Liver (tissue), 3 donors: ENCODE measurements around the gene TMEM183A.

Source experiments
- JUND ChIP-seq, 2 donors: IDR thresholded peaks; 2 replicates each; pipeline ENCODE4 v1.6.1; 2016; ENCODE audit warnings: antibody characterized with exemption in 2 of 2
- RAD21 ChIP-seq, 2 donors: IDR thresholded peaks; 2 replicates each; pipeline ENCODE4 v1.6.1; 2016; ENCODE audit warnings: antibody characterized with exemption in 2 of 2, mild to moderate bottlenecking in 2 of 2
- RXRA ChIP-seq, 2 donors: IDR thresholded peaks; 2 replicates each; pipeline ENCODE4 v1.6.1; 2017 to 2018; ENCODE audit warnings: antibody characterized with exemption in 2 of 2, mild to moderate bottlenecking in 1 of 2
- SP1 ChIP-seq: IDR thresholded peaks from 2 replicates; pipeline ENCODE4 v1.6.1; 2018; ENCODE audit warnings: antibody characterized with exemption, mild to moderate bottlenecking
- TAF1 ChIP-seq: conservative IDR thresholded peaks from 2 replicates; pipeline ENCODE4 v1.6.1; 2016; ENCODE audit warnings: antibody characterized with exemption, mild to moderate bottlenecking
- YY1 ChIP-seq: IDR thresholded peaks from 2 replicates; pipeline ENCODE4 v1.6.1; 2016; ENCODE audit warnings: antibody characterized with exemption, mild to moderate bottlenecking
- TF ChIP-seq, protein P1 (sequence below): fragments of 150-350 bp; IDR thresholded peaks from 2 replicates; pipeline ENCODE4 v1.5.1; 2017; ENCODE audit warnings: improper control_type of control experiment, low read depth, low read length; ENCODE audit not compliant: missing input control
- TF ChIP-seq, protein P2 (sequence below): IDR thresholded peaks from 2 replicates; pipeline ENCODE4 v1.6.1; 2016; ENCODE audit warnings: antibody characterized with exemption
- TF ChIP-seq, protein P3 (sequence below): IDR thresholded peaks from 2 replicates; pipeline ENCODE4 v1.6.1; 2016; ENCODE audit warnings: antibody characterized with exemption, mild to moderate bottlenecking
- donor health status: healthy.
- donor health status: healthy.

DNA sequence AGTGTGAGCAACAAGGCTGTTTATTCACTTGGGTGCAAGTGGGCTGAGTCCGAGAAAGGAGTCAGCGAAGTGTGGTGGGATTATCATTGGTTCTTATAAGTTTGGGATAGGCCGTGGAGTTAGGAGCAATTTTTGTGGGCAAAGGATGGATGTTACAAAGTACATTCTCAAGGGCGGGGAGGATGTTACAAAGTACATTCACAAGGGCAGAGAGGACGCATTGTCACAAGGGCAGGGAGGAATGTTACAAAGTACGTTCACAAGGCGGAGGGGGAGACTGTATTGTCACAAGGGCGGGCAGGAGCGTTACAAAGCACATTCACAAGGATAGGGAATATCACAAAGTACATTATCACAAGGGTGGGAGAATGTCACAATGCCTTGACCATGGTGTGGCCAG lies 5.2 kb upstream of the TMEM183A start:
- TF ChIP-seq, protein P1, sequence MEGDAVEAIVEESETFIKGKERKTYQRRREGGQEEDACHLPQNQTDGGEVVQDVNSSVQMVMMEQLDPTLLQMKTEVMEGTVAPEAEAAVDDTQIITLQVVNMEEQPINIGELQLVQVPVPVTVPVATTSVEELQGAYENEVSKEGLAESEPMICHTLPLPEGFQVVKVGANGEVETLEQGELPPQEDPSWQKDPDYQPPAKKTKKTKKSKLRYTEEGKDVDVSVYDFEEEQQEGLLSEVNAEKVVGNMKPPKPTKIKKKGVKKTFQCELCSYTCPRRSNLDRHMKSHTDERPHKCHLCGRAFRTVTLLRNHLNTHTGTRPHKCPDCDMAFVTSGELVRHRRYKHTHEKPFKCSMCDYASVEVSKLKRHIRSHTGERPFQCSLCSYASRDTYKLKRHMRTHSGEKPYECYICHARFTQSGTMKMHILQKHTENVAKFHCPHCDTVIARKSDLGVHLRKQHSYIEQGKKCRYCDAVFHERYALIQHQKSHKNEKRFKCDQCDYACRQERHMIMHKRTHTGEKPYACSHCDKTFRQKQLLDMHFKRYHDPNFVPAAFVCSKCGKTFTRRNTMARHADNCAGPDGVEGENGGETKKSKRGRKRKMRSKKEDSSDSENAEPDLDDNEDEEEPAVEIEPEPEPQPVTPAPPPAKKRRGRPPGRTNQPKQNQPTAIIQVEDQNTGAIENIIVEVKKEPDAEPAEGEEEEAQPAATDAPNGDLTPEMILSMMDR: no peak
- no peak for TF ChIP-seq SP1
- no peak for TF ChIP-seq JUND (IDR thresholded peaks at IDR 0.05)
- TF ChIP-seq, protein P2, sequence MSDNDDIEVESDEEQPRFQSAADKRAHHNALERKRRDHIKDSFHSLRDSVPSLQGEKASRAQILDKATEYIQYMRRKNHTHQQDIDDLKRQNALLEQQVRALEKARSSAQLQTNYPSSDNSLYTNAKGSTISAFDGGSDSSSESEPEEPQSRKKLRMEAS: no peak
- no peak for TF ChIP-seq RAD21 (IDR thresholded peaks at IDR 0.05)
- TF ChIP-seq, protein P3, sequence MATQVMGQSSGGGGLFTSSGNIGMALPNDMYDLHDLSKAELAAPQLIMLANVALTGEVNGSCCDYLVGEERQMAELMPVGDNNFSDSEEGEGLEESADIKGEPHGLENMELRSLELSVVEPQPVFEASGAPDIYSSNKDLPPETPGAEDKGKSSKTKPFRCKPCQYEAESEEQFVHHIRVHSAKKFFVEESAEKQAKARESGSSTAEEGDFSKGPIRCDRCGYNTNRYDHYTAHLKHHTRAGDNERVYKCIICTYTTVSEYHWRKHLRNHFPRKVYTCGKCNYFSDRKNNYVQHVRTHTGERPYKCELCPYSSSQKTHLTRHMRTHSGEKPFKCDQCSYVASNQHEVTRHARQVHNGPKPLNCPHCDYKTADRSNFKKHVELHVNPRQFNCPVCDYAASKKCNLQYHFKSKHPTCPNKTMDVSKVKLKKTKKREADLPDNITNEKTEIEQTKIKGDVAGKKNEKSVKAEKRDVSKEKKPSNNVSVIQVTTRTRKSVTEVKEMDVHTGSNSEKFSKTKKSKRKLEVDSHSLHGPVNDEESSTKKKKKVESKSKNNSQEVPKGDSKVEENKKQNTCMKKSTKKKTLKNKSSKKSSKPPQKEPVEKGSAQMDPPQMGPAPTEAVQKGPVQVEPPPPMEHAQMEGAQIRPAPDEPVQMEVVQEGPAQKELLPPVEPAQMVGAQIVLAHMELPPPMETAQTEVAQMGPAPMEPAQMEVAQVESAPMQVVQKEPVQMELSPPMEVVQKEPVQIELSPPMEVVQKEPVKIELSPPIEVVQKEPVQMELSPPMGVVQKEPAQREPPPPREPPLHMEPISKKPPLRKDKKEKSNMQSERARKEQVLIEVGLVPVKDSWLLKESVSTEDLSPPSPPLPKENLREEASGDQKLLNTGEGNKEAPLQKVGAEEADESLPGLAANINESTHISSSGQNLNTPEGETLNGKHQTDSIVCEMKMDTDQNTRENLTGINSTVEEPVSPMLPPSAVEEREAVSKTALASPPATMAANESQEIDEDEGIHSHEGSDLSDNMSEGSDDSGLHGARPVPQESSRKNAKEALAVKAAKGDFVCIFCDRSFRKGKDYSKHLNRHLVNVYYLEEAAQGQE: no peak
- no peak for TF ChIP-seq RXRA (IDR thresholded peaks at IDR 0.05)
- no peak for TF ChIP-seq TAF1
- no peak for TF ChIP-seq YY1
